NCI-H2107 treated with DMSO at 0.1 percent for 48 hours (cell line): ENCODE measurements around the gene ADAMTSL5.
A peak's percentile ranks its signal among the peaks of the same experiment; 100 is the strongest.
"Not testable (repeated sequence)": the region's sequence is repeated elsewhere in the genome, so short reads cannot be mapped to it uniquely, and the experiment has no call there.

ENCODE experiments used
- DNase-seq: peaks from one replicate; lab custom pipeline; 2025; ENCODE audit not compliant: unreplicated experiment; lab: John Stamatoyannopoulos, UW

The ADAMTSL5 gene

DNA sequence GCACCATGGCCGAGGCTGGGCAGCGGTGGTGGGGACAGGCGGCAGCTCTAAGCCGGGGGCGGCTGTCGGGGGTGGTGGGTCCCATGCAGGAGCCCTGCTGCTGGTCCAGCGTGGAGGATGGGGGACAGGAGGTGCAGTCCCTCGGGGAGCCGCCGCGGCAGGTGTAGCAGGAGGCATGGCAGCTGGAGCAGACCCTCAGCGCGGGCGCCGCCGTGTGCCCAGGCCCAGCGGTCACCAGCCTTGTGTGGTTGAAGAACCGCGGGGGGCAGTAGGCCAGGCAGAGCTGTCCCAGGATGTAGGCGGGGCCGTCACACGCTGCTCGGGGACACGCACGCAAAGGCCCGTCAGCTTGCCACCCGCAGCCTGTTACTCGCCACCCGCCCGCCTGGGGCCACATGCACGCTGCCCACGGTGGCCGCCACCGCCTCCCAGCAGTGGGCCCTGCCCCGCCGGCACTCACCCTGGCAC, 30.9 kb downstream of the ADAMTSL5 start:
- DNase-seq: no peak

DNA sequence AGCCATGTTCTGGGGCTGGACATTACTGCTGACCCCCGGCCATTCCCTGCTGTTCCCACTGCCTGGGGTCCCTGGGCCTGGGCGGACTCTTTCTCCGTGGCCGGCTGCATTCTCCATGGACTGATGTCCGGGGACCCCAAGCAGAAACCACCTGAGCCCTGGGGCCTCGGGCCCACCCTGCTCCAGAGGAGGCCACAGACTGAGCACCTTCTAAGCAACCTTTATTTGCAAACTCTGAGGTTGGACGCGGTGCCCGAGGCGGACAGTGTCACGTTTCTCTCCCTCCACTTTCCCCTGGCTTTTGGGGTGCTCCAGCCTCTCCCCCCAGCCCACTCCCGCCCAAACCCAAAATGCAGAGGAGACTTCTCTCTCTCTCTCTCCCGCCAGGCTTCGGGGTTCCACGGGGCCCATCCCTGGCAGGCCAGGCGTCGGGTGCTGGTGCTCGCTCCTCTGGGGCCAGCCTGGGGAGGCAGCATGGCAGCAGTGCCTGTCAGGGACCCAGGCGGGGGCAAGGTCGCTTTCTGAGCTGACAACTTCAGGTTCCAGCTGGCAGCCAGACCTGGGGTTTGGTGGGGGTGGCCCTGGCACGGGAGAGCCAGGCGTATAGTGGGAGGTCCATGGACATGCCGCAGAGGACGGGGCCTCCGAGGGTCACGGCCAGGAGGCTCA, 31.5 kb downstream of the ADAMTSL5 start:
- DNase-seq: no peak

DNA sequence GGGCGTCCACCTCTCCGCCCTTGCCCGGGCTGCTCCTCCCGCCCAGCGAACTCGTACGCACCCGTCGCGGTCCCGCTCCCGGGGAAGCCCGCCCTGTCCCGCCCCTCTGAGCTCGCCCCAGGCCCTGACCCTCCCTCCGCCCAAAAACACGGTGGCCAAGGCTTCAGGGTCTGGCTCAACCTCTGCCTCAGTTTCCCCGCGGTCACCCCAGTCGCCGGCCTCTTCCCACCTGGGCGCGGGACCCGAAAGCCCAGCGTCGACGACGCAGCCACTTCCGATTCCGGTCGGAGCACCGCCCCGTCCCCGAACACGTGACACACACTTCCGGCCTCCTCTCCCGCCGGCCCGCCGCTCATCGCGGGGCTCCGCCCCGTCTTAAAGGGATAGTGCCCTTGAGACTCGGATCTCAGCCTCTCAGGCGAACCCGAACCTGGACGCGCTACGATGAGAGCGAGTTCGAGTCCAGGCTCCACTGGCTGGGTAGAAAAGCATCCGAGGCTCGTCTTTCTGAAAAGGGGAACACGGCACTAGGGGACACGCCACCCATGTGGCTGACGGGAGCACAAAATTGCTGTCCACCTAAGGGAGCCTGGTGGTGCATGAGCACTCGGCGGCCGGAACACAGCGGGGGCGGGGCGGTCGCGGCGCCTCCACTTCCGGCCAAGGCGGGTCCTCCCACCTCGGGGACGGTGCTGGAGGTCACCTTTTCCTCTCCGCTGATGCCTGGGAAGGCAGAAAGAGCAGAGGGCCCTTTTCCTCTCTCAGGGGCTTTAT, 33.7 kb downstream of the ADAMTSL5 start, which contains the start of gene C19orf25:
TSS of gene C19orf25 (minus strand) at position 282 of the 774 bp plus-strand sequence. CDS start 312 bp downstream, outside the sequence.
- DNase-seq: peak; percentile 67

DNA sequence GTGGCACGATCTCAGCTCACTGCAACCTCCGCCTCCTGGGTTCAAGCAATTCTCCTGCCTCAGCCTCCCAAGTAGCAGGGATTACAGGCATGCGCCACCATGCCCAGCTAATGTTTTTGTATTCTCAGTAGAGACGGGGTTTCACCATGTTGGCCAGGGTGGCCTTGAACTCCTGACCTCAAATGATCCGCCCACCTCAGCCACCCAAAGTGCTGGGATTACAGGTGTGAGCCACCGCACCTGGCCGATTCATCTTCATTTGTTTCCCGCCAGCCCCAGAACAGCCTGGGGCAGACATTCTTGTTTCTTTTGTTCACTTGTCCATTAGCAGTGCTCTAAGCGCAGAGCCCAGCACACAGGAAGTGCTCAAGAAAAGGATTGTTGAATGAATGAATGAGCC, 35.8 kb downstream of the ADAMTSL5 start:
- not testable (repeated sequence) for DNase-seq

DNA sequence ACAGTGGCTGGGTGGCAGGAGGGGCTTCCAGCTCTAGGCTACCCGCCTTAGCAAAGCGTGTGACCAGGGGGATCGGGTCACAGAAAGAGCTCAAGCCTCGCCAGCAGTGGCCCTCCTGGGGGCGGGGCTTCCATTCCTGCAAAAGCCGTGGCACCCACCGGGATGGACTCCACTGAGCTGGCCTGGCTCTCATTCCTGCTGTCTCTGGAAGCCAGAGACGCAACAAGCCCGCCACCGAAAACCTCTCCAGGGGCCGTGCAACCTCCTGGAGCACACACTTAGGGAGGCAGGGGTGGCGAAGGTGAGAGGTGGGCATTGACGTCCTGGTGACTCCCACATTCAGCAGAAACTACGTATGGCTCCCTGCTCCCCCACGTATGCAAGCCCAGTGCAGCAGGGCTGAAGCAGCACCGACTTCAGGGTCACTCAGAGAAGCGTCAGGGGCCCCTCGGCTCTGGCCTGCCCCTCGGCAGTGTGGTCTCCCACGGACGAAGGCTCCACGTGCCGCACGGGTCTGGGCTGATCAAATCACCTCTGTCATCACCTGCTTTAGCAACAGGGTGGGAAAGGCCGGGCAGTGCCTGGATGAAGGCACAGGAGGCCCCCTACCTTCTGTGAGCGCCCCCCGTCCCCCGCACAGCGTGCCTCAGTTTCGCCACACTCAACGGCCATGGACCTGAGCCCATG, 36.9 kb downstream of the ADAMTSL5 start:
- DNase-seq: no peak

DNA sequence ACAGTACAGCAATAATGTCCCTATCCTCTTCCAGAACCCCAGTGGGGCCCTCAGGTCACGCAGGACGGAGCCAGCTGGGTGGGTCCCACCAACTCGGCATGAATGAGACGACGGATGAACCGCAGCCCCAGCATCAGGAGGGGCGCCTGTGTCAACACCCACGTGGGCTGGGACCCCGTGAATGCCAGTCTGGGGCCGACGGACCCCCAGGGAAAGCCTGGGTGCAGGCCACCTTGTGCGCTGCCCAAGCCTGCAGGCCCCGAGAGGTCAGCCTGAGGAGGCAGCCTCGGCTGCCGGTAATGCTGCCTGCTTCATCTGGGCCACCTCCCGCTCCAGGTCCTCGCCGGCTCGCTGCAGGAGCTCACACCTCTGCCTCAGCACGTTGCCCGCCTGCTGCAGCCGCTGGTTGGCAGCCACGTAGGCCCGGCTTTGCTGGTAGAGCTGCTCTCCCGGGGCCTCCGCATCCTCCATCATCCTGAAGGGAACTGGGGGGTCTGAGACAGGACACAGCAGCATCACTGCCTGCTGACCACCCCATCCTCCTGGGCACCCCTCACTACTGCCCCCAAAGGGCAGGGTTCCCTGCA, 38.0 kb downstream of the ADAMTSL5 start:
- DNase-seq: no peak

DNA sequence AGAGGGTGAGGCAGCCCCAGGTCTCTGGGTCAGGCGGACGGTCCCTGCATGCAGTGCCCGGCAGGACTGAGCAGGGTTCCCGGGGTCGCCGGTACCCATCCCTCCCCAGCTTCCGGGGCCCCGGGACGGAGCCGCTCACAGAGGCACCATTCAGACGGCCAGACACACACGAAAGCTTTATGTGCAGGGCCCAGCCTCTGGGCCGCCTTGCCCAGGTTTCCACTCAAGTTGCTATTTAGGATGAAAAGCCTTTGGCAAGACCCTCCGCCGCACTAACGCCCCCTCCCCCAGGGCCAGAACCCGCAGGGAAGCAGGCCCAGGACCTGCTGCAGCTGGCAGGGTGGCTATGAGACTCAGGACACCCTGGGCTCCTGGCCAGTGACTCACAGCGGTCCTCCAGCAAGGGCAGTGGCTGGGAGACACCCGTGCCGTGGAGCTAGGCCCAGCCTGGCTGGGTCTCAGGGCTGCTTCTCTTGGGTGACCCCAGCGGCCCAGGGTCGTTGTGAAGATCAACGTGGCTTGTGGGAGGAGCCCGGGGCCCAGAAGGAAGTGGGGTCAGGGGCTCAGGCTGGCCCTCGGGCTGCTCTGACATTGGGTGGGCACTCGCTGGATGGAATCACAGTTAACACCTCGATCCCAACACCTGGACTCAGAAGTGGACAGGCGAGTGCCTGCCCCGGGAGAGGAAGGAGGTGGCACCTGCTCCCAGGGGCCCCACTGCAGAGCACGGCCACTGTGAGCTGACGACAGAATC, 38.6 kb downstream of the ADAMTSL5 start:
- no peak for DNase-seq

DNA sequence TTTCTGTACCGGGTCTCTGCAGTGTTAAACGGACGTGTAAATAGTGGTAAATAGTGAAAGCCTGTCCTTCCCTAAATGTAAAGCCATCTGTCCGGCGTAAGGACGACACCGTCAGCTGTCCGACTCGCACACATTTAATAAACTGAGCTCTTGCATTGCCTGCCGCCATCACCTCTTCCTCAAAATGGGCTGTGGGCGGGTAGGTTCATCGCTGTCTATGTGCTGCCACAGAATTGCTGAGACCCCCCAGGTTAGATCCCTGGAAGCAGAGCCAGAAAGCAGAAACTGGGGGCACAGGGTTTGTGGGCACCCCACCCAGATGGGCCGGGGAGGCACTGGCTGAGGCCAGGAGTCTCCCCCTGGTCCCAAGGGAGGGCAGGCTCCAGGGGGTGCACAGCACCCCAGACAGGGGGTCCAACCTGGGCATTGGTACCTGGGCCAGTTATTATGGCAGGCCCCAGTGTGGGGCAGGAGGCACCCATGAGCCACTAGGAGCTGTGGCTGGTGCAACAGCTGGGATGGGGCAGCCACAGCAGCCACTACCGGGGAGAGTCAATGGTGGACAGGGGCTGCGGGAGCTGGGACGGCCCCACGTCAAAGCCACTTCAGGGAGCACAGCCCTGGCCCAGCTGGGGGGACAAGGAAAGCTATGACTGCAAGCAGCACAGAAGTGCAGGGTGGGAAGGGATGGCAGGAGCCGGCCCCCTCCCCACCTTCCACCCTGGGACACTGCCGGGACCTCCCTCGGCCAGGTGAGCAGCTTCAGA, 39.6 kb downstream of the ADAMTSL5 start:
- no peak for DNase-seq

DNA sequence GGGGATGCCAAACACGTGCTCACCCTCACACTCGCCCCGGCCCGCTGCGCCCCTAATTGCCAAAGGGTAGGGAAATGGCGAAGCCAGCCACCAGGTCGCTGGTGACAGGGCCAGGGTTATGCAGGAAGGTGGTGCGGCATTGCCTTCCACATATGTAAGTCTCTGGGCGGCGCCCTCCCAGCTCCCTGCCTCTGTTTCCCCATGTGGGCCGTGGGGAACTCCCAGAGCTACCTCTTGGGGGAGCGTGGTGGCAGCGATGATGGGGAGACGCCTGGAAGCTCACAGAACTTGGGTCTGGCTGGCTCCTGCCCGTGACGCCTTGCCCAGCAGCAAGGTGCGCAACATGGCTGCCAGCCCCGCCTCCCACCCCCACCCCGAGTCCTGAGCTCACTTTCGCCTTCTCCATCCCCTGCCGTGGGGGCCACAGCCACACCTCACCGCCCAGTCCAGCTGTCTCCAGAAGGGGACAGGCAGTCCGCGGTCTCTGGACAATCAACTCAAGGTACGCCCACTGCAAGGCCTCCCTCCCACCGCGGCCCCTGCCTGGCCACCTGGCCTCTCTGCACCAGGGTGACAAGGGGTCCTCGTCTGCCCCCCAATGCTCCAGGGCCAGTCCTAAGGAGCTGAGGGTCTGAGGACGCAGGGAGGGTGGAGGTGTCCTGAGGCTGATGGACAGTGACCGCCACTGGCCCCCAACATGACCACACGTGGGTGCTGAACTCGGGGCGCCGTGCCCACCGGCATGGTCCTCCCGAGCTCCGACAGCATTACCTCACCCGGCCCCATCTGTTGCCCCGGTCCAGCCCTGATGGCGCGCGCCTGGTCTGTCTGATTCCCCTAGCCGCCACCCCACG, 40.4 kb downstream of the ADAMTSL5 start:
- DNase-seq: no peak

DNA sequence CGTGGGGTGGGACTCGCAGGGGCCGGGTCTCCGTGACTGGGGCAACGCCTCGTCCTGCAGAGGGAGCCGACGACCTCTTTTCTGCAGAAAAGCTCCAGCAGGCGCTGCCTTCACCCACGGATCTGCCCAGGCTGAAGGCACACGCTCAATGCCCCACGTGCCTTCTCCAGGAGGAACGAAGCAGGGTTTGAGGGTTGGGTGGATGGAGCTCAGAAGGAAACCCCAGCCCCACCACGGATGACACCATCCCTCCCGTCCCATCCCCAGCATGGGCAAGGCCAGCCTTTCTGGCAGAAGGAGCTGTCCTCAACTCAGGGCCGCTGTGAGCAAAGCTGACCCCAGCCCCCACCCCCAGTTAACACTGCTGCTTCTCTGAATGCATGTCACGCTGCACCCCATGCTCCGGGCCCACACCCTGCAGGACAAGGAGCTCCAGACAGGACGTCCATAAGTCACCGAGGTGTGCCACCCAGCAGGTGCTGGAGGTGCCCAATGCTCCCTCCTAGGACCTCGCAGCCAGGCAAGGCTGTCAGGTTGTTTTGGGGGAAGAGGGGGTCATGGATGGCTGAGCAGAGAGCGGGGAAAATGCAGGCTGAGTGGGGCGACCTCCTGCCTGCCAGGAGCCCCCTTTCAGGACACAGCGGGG, 41.2 kb downstream of the ADAMTSL5 start:
- no peak for DNase-seq

DNA sequence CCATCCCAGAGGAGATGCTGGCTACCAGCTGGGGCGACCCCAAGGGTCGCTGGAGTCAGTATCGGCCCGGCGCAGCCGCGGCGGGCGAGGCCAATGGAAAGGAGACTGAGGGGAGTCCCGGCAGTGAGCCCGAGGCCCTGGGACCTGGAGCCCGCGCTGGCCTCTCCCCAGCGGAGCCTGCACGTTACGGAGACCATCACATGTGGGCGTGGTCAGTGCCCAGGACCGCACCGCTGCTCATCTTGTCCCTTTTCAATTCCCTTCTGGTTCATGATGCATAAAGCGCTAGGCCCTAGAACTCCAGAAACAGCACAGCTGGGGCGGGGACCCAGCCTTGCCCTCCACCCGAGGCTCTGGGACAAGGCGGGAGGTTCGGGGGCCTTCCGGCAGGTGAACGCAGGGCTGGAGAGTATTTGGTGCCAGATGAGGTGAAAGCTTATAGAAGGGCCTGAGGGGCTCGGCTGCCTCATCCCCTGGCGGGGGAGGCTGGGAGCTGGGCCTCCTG, 41.8 kb downstream of the ADAMTSL5 start:
- DNase-seq: no peak

DNA sequence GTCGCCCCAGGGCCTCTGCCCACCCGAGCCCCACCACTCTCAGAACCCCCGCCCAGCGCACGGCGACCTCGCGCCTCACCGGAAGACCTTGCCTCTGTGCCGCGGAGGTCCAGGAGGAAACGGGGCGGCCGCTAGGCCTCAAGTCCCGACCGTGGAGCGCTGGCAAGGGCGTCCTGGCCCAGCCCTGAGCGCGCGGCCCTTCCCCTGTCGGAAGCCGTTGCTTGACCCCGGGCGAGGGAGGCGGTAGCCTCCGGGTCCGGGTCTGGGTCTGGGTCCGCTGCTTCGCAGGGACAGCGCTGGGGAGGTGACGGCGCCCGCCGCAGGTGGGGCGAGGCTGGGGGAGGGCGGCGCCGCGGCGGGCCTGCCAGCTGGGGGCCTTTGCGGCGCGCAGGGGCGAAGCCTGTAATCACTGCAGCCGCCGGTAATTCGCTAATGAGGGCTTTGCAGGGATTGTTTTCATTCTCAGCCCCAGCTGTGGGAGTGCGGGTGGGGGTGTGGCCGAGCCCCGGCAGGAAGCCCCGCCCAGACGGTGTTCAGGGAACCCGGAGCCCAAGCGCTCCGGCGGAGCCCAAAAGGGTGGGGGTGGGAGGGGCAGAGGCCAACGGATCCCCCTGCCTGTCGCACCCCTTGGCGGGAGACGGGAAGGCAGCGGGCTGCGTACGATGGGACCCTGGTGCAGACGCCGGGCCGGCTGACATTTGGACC, 42.4 kb downstream of the ADAMTSL5 start:
- no peak for DNase-seq

DNA sequence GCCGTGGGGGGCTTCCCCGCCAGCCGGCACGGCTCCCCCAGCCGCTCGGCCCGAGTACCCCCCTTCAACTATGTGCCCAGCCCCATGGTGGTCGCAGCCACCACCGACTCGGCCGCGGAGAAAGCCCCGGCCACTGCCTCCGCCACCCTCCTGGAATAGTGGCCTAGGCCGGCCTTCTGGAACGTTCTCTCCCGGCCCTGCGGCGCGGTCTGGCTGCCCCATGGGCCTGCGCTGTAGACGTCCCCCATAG, 42.8 kb downstream of the ADAMTSL5 start:
- no peak for DNase-seq

DNA sequence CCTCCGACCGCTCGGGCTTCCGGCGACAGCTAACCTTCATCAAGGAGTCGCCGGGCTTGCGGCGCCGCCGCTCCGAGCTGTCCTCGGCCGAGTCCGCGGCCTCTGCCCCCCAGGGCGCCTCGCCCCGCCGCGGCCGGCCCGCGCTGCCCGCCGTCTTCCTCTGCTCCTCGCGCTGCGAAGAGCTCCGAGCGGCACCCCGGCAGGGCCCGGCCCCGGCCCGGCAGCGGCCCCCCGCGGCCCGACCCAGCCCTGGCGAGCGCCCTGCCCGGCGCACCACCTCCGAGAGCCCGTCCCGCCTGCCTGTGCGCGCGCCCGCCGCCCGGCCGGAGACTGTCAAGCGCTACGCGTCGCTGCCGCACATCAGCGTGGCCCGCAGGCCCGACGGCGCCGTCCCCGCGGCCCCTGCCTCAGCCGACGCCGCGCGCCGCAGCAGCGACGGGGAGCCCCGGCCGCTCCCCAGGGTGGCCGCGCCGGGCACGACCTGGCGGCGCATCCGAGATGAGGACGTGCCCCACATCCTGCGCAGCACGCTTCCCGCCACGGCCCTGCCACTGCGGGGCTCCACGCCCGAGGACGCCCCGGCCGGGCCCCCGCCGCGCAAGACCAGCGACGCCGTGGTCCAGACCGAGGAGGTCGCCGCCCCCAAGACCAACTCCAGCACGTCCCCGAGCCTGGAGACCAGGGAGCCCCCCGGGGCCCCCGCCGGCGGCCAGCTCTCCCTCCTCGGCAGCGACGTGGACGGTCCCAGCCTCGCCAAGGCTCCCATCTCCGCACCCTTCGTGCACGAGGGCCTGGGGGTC, 43.4 kb downstream of the ADAMTSL5 start:
- no peak for DNase-seq

DNA sequence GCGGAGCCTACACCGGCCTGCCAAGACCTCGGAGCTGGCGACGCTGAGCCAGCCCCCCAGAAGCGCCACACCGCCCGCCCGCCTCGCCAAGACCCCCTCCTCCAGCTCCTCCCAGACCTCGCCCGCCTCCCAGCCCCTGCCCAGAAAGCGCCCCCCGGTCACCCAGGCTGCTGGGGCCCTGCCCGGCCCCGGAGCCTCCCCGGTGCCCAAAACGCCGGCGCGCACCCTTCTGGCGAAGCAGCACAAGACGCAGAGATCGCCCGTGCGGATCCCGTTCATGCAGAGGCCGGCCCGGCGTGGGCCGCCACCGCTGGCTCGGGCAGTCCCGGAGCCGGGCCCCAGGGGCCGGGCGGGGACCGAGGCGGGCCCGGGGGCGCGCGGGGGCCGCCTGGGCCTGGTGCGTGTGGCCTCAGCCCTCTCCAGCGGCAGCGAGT, 44.0 kb downstream of the ADAMTSL5 start:
- no peak for DNase-seq

DNA sequence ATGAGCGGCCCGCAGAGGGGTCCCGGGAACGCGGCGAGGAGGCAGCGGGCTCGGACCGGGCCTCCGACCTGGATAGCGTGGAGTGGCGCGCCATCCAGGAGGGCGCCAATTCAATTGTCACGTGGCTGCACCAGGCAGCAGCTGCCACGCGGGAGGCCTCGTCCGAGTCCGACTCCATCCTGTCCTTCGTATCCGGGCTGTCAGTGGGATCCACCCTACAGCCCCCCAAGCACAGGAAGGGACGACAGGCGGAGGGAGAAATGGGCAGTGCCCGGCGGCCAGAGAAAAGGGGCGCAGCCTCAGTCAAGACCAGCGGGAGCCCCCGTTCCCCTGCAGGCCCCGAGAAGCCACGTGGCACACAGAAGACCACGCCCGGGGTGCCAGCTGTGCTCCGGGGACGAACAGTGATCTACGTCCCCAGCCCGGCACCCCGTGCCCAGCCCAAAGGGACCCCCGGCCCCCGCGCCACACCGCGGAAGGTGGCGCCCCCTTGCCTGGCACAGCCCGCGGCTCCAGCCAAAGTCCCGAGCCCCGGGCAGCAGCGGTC, 44.5 kb downstream of the ADAMTSL5 start:
- no peak for DNase-seq
